HG02588 (cell line): ENCODE measurements around the gene IFI44L.
A peak's percentile ranks its signal among the peaks of the same experiment; 100 is the strongest.

Experiments
- ATAC-seq: cut with Tn5 transposase; IDR thresholded peaks from one replicate; pipeline ENCODE4 v1.9.1; 2021; ENCODE audit warnings: mild to moderate bottlenecking, moderate library complexity; ENCODE audit not compliant: unreplicated experiment

The IFI44L gene

DNA sequence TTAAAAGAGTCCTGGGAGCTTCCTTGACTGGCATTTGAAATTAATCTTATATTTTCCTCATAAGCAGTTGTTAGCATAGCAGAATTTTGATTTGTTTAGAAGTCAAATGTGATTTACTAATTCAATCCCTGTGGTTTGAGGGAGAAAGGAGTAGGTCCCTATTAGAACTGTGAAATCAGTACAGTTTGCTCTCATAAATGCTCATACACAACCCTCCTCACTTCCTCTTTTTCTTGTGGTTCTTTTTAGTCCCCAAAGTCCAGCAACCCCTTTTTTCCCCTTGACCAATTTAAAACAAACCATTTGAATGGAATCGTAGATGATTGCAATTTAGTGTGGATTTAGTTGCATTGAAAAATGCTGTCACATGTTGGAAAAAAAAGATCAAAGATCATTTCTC, 20.2 kb downstream of the IFI44L start:
- peak; percentile 57 for ATAC-seq

GRCh38 chr1:78641558-78641957, 21.3 kb downstream of the IFI44L start:
- no peak for ATAC-seq

DNA sequence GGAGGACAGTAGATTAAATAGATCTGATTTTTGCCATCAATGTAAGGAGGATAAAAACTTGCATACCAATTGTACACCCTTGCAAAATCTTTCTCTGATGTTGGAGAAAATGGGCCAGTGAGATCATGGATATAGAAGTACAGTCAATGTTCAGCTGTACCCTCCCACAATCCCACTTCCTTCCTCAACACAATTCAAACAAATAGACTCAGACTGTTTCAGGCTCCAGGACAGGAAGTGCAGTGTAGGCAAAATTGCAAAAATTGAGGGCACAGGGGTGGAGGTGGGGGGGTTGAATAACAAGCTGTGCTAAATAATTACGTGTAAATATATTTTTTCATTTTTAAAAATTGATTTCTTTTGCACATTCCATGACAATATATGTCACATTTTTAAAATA, 25.5 kb downstream of the IFI44L start:
- no peak for ATAC-seq

DNA sequence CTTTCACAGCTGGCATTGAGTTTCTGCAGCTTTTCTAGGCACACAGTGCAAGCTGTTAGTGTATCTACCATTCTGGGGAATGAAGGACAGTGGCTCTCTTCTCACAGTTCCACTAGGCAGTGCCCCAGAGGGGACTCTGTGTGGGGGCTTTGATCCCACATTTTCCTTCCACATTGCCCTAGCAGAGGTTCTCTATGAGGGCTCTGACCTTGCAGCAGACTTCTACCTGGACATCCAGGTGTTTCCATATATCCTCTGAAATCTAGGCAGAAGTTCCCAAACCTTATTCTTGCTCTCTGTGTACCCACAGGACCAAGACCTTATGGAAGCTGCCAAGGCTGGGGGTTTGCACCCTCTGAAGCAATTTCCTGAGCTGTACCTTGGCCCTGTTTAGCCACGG, 27.0 kb downstream of the IFI44L start:
- ATAC-seq = no peak

GRCh38 chr1:78649628-78650027, 29.4 kb downstream of the IFI44L start, which contains the start of gene IFI44:
IFI44 (plus strand) TSS chr1:78649831; CDS start chr1:78650196, 365 bp downstream.
- peak; percentile 88 for ATAC-seq

GRCh38 chr1:78650114-78650660, 29.9 kb downstream of the IFI44L start:
- ATAC-seq = no peak

DNA sequence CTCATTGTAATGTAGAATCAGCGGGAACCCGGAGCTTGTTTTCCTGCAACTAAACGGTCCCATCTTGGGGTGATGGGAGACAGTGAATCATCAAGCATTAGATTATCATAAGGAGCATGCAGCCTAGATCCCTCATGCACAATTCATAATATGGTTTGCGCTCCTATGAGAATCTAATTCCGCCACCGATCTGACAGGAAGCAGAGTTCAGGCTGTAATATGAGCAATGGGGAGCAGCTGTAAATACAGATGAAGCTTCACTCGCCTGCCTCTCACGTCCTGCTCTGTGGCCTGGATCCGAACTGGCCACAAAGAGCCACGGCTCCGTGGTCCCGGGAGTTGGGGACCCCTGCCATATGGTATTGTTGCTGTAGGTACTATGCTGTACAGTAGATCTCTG, 31.0 kb downstream of the IFI44L start:
- peak; percentile 47 for ATAC-seq

DNA sequence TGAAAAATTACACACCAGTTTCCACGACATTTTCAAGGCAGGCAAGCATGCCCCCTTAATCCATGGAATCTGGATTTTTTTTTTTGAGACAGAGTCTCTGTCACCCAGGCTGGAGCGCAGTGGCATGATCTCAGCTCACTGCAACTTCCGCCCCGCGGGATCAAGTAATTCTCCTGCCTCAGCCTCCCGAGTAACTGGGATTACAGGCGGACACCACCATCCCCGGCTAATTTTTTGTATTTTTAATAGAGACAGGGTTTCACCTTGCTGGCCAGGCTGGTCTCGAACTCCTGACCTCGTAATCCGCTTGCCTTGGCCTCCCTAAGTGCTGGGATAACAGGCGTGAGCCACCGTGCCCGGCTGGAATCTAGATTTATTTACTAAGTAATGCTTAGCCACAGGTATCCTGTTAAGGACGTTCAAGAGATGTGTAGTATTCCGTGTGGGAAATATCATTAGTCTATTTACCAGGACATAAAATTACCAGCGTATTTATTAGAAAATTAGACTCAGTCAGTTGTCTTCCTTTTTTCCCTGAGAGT, 31.8 kb downstream of the IFI44L start:
- ATAC-seq = no peak

DNA sequence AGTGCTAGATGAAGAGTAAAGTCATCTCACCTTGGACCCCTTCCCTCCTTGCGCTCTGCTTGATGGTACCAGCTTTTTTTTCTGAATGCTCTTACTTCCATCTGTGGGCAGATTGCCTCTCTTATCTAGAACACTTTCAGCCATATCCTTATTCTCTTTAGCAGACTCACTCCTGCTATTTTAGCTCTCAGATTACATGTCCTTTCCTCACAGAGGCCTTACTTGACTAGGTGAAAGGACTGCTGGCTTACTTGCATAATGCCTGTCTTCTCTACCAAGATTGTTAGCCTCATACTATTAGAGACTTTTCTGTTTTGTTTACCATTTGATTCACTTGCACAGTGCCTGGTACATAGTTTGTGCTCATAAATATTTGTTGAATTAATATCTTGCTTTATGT, 38.7 kb downstream of the IFI44L start:
- ATAC-seq = no peak

DNA sequence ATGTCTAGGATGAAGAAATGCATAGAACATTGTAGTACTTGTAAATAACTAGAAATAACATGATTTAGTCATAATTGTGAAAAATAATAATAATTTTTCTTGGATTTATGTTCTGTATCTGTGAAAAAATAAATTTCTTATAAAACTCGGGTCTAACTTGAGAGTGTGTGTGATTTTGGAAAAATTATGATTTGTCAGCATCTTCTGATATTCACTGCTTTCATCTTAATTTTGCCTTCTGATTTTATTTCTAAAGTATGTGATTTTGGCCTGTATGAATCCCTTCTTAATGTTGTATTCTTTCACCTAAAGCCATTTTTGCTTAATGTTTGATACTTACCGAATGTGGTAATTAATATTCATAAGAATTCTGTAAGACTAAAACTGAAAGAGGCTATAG, 43.7 kb downstream of the IFI44L start:
- ATAC-seq = no peak

GRCh38 chr1:78664763-78665162, 44.5 kb downstream of the IFI44L start:
- no peak for ATAC-seq

- no peak for ATAC-seq
Observed at GRCh38 chr1:78665809-78666208, 45.6 kb downstream of the IFI44L start.

DNA sequence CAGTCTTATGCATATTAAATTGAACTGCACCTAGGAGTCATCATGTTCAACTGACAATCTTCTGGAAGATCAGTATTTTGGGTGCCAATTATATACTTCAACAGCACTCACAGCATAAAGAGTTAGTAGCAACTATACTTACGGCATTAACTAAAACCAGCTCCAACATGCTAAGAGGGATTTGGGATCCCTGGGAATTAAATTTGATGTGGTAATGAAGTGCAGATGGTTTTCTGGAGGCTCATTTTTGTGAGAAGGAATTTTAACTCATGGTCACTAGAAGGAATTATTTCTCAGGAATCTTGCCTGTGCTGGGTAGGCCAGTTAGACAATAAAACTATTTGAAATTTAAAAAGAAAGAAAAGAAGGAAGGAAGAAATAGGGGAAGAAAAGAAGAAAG, 47.7 kb downstream of the IFI44L start:
- ATAC-seq = no peak

DNA sequence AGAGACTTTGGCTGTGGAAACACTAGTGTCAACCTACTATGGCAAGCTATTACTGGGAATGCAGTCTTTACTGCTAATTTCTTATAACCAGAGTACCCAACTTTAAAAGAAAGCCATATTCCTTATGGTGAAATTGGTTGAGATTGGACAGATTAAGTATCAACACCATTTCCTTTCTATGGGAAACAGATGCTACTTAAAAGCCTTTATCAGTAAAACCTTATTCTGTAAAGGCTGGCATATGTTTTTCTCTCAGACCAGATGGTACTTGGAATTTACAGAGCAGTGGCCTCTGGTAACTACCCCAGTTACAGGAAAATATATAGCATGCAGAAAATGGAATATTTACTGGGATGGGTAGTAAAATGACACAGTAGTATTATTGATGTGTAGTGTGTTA, 48.2 kb downstream of the IFI44L start:
- ATAC-seq = no peak

DNA sequence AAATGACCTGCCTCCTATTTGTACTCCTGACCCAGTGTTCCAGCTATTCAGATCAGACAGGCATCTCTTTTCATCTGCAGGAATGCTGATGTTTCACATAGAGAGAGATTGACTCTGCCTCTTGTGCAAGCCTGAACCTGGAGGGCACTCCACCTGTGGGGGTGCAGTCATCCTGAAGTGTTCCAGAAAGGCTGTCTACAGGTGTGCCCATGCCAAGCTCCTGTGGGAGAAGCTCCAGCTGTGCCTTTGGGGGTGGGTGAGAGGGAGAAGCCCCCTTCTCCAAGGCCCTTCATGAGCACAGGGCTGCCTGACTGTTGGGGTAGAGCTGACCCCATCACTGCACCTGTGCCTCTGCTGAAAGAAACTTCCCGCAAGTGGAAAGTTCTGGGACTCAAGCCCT, 52.2 kb downstream of the IFI44L start:
- ATAC-seq = no peak

DNA sequence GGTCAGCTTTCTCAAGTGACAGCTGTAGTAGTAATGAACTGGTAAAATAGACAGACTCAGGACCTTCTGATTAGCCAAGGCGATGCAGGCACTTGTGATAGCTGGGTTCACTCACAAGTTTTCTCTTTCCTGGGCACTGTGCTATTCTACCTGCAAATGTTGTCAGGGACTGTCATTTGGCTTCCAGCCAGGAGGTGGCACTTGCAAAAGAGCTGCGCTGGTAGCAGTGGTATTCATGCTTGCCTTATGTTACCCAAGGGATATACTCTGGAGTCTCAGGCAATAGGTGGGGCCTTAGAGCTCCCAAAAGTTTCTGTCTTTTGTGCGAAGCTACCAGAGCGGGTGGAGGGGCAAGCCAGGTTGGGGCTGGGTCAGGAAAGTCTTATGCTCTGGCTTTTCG, 52.9 kb downstream of the IFI44L start:
- no peak for ATAC-seq

DNA sequence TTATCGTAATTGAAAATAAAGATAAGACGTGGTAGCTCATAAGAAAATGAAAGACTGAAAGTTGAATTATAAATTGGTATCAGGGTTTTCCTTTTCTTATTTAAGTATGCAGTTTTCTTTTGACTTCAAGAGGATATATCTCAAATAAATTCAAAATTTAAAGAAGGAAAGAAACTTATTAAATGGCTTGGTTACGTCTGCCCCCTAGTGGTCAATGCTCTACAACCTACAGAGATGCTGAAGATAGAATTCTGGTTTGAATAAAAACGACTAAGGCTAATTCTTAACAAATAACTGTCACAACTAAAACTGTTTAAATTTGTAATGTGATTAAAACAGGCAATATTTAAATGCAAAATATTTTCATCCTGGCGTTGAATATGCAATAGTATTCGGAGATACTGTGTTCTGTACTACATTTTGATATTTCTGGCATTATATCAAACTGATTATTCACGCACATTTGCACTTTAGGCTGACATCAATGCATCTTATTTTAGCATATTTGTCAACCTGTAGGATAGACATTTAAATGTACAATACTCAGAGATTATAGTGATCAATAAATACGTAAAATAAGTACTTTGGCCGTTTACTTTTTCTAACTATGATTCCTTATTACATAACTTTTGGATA, 56.2 kb downstream of the IFI44L start:
- no peak for ATAC-seq

DNA sequence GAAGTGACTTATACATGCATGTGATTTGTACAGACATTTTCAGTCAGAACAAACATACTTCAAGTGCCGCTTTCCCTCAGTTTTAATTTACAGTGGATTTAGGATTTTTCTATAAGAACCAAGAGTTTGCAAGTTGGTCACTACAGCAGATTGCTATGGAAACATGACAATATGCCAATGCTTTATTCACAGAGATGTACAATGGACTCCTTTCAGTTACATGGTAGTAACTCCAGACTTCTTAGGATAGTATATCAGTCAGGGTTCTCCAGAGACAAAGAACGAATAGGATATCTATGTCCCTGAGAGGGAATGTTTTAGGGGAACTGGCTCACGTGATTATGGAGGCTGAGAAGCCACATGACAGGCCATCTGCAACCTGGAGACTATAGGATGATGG, 56.7 kb downstream of the IFI44L start:
- ATAC-seq = no peak

GRCh38 chr1:78677788-78678187, 57.5 kb downstream of the IFI44L start:
- ATAC-seq = no peak

GRCh38 chr1:78678324-78678723, 58.1 kb downstream of the IFI44L start:
- peak; percentile 75 for ATAC-seq

DNA sequence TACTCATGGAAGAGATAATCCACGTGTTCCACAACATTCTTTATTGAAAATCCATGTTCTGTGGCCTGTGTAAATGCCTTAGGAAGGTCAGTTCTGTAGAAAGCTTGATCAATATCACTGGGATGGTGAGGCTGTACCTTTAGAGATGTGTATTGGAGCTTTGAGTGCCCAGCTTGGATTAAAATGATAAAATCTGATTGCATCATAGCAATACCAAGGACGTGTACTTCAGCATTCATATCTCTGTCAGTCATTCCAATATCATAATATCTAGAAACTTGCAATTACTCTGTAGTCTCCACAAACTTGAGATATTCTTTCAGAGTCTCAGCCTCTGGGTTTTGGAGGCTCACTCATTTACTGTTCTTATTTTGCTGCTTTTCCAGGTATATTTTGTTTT, 61.0 kb downstream of the IFI44L start:
- no peak for ATAC-seq

DNA sequence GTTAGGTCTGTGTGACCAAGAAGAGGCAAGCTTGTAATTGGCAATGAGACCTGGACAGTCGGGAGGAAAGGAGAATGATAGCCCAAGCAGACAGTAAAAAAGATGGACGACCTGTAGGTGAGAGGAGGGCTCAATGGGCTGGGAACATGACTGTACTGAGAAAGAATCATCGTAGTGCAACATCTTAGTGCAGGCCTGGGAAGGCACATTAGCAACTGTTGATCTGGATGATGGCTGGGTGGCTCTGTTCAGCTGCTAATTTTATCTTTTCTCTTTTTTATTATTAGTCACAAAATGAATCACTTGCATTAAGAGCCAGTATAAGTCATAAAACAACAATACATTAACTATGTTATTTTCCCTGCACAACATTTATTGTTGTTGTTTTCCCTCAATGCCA, 62.2 kb downstream of the IFI44L start:
- ATAC-seq = no peak

DNA sequence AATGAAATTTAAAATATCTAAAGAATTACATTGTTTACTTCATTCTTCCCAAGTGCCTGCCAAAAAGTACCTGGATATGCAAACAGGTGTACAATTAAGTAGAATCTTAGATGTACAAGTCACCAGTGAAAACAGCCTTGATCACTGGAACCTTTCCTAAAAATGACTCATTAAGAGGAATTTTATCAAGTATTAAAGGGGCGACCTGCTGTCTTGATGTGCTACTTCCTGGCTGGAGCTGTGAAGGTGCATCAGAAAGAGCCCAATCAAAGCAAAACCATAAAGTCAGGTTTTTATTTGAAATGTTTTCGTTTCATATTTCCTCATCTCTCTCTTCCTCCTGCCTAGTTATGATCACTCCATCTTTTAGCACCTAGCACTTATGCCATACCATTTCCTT, 62.8 kb downstream of the IFI44L start:
- ATAC-seq = no peak
